K562 (cell line): ENCODE measurements around the gene MSRB2. TPM values are rescaled to one million over a fixed set of nuclear protein-coding genes. Genes with fewer than 3 reads are reported as not detected.

Source experiments
- ADNP ChIP-seq: fragments of 200-800 bp; sonication (Bioruptor generic); IDR thresholded peaks from 2 replicates; pipeline ENCODE4 v1.6.1; 2016; ENCODE audit warnings: missing genetic modification characterization, missing compliant biosample characterization
- ATF7 ChIP-seq: fragments of 450-650 bp; IDR thresholded peaks from 2 replicates; pipeline ENCODE4 v1.7.1; 2014; ENCODE audit warnings: mild to moderate bottlenecking, moderate library complexity
- BRF2 ChIP-seq: IDR thresholded peaks from 3 replicates; pipeline ENCODE4 v1.6.1; 2011; ENCODE audit warnings: borderline replicate concordance, mild to moderate bottlenecking; ENCODE audit not compliant: insufficient read length, insufficient read depth
- CEBPB ChIP-seq: fragments of 450-650 bp; IDR thresholded peaks from 2 replicates; pipeline ENCODE4 v1.6.1; 2016; ENCODE audit warnings: missing genetic modification characterization, missing compliant biosample characterization
- E2F4 ChIP-seq: sonication (generic); formaldehyde crosslinking; IDR thresholded peaks from 2 replicates; pipeline ENCODE4 v1.8.0; 2022; ENCODE audit warnings: mild to moderate bottlenecking, low read depth, missing genetic modification reagents
- GABPB1 ChIP-seq: sonication (generic); formaldehyde crosslinking; IDR thresholded peaks from 2 replicates; pipeline ENCODE4 v1.8.0; 2022; ENCODE audit warnings: mild to moderate bottlenecking, missing genetic modification reagents
- GTF2B ChIP-seq: IDR thresholded peaks from 2 replicates; pipeline ENCODE4 v1.6.1; 2011; ENCODE audit not compliant: insufficient read length; ENCODE audit errors: extremely low read depth
- HNRNPLL ChIP-seq: fragments of 200-400 bp; formaldehyde crosslinking; IDR thresholded peaks from 2 replicates; pipeline ENCODE4 v1.6.1; 2017; ENCODE audit warnings: low read length, low read depth, mild to moderate bottlenecking; ENCODE audit not compliant: poor library complexity, severe bottlenecking
- HNRNPUL1 ChIP-seq: fragments of 200-400 bp; formaldehyde crosslinking; IDR thresholded peaks from 2 replicates; pipeline ENCODE4 v1.6.1; 2017; ENCODE audit warnings: low read length
- JUND ChIP-seq, 2 experiments: IDR thresholded peaks; 2 replicates in 1 of 2; 3 replicates in 1 of 2; pipeline ENCODE4 v1.6.1; 2011; ENCODE audit warnings: borderline replicate concordance in 2 of 2, low read depth in 2 of 2, low read length in 2 of 2, improper control_type of control experiment in 1 of 2, missing biosample characterization in 1 of 2, missing genetic modification characterization in 1 of 2, missing genetic modification reagents in 1 of 2
- KHSRP ChIP-seq: fragments of 450-650 bp; IDR thresholded peaks from 2 replicates; pipeline ENCODE4 v1.6.1; 2017
- PML ChIP-seq: IDR thresholded peaks from 2 replicates; pipeline ENCODE4 v1.6.1; 2012; ENCODE audit warnings: low read length, inconsistent platforms
- RBM15 ChIP-seq: fragments of 200-400 bp; formaldehyde crosslinking; IDR thresholded peaks from 2 replicates; pipeline ENCODE4 v1.6.1; 2018; ENCODE audit warnings: mild to moderate bottlenecking, low read length, moderate library complexity; ENCODE audit not compliant: insufficient read depth
- RERE ChIP-seq: sonication (generic); formaldehyde crosslinking; IDR thresholded peaks from 2 replicates; pipeline ENCODE4 v1.8.0; 2023; ENCODE audit warnings: missing genetic modification reagents, mild to moderate bottlenecking, borderline replicate concordance
- SIRT6 ChIP-seq: IDR thresholded peaks from one replicate; pipeline ENCODE4 v1.6.1; 2012; ENCODE audit warnings: low read depth, mild to moderate bottlenecking, control low read depth, inconsistent platforms, low read length, moderate library complexity
- TEAD2 ChIP-seq: fragments of 450-650 bp; IDR thresholded peaks from 2 replicates; pipeline ENCODE4 v1.6.1; 2016; ENCODE audit warnings: missing genetic modification characterization, control low read depth, missing compliant biosample characterization
- polyA plus RNA-seq, 8 experiments: library from polyadenylated mRNA; depleted of rRNA in 4 of 8; stranded (reverse) in 5 of 8; unstranded in 3 of 8; fragments of >200 nt; fragmentation: Nextera tagmentation in 2 of 8; fragmentation: Illumina TruSeq in 1 of 8; extraction: Ambion mirVana in 2 of 8; extraction: Trizol in 1 of 8; gene quantifications; 2 replicates each; pipeline versions ENCODE4 v1.2.1 to v1.2.3, GENCODE V29; 2011 to 2014; ENCODE audit warnings: inconsistent platforms in 1 of 8, missing spikeins in 1 of 8
- total RNA-seq, 7 experiments: library from RNA; depleted of rRNA in 6 of 7; stranded (reverse); fragments of >200 nt in 6 of 7; fragmentation: Illumina TruSeq in 2 of 7; extraction: Trizol in 2 of 7; gene quantifications; 2 replicates each; pipeline versions ENCODE4 v1.2.1 to v1.2.3, GENCODE V29; 2011 to 2021; ENCODE audit warnings: low replicate concordance in 1 of 7

MSRB2 gene
- total and polyA plus RNA-seq, 9 of the 15 experiments (the other 6 are each of a cell fraction or from before 2014, with no cell fraction given) = 1.5 to 22.3 (median 5.9) TPM

- no peak for TF ChIP-seq RERE (CRISPR knock-in tag)
- no peak for TF ChIP-seq TEAD2 (tag)
- no peak for TF ChIP-seq BRF2
- TF ChIP-seq CEBPB (tag) = no peak
- TF ChIP-seq RBM15 = no peak
- no peak for TF ChIP-seq ATF7
- no peak; the same call in 1 of the 2 replicates for TF ChIP-seq PML
- TF ChIP-seq HNRNPUL1 = no peak
- TF ChIP-seq SIRT6 = no peak
- 0 out of 2 replicates have a peak, but pooled peaks have one; percentile 31 for TF ChIP-seq JUND (IDR thresholded peaks at IDR 0.05; ENCODE audit: borderline replicate concordance, low read depth, low read length)
- no peak for TF ChIP-seq JUND (tag; IDR thresholded peaks at IDR 0.05; ENCODE audit: borderline replicate concordance, low read depth, low read length)
- no peak for TF ChIP-seq GTF2B
- TF ChIP-seq ADNP (tag) = no peak
- TF ChIP-seq KHSRP = no peak
- no peak for TF ChIP-seq E2F4 (CRISPR knock-in tag)
- 0 out of 2 replicates have a peak, but pooled peaks have one; percentile 33 for TF ChIP-seq GABPB1 (CRISPR knock-in tag)
- no peak for TF ChIP-seq HNRNPLL
Measured at GRCh38 chr10:23095404-23095965, at the start of gene MSRB2 (continued).
